CD4-positive, alpha-beta T cell (primary cell): ENCODE results near the gene EFEMP1. TPM values are rescaled to one million over a fixed set of nuclear protein-coding genes. Genes with fewer than 3 reads are reported as not detected.

Experiments used
- ATAC-seq: fragments of 200-7000 bp; cut with Tn5 transposase; one replicate; pipeline ENCODE4 v1.10.0; 2022; ENCODE audit warnings: mild to moderate bottlenecking; ENCODE audit not compliant: poor library complexity
- CTCF ChIA-PET: fragments of 350-600 bp; sonication (Branson Sonifier 250); formaldehyde crosslinking; loops from one replicate; lab custom pipeline; 2021; ENCODE audit warnings: antibody characterized with exemption, inconsistent platforms; lab: Charles Lee
- POLR2A ChIA-PET: fragments of 350-600 bp; sonication (Branson Sonifier 250); formaldehyde crosslinking; loops from one replicate; lab custom pipeline; 2021; ENCODE audit warnings: antibody characterized with exemption, inconsistent platforms; lab: Charles Lee
- DNase-seq, 14 experiments: peaks; one replicate each; pipeline ENCODE4 v3.0.0-alpha.2; 2013 to 2020; ENCODE audit warnings: mixed read lengths in 2 of 14
- H3K27ac ChIP-seq, 2 donors: one replicate each; pipeline versions ENCODE4 v1.5.1 to v1.7.0; 2013; ENCODE audit warnings: low read length in 2 of 2, low read depth in 1 of 2, mild to moderate bottlenecking in 1 of 2
- H3K27me3 ChIP-seq, 2 experiments: 1 replicate in 1 of 2; 2 replicates in 1 of 2; pipeline versions ENCODE4 v1.6.1 to v1.7.0; 2013; ENCODE audit warnings: low read length in 2 of 2, control low read depth in 1 of 2, mild to moderate bottlenecking in 1 of 2, moderate library complexity in 1 of 2; ENCODE audit not compliant: insufficient read depth in 2 of 2, control insufficient read depth in 1 of 2
- H3K36me3 ChIP-seq: one replicate; pipeline ENCODE4 v1.6.1; 2013; ENCODE audit warnings: low read length, control low read depth; ENCODE audit not compliant: insufficient read depth
- H3K4me1 ChIP-seq: one replicate; pipeline ENCODE4 v1.6.1; 2013; ENCODE audit warnings: low read length, control low read depth; ENCODE audit not compliant: insufficient read depth
- H3K4me3 ChIP-seq: one replicate; pipeline ENCODE4 v1.5.1; 2013; ENCODE audit warnings: mild to moderate bottlenecking, low read length, moderate library complexity
- H3K9me3 ChIP-seq, 2 experiments: 1 replicate in 1 of 2; 2 replicates in 1 of 2; pipeline versions ENCODE4 v1.6.1 to v1.7.0; 2013; ENCODE audit warnings: low read length in 2 of 2, mild to moderate bottlenecking in 2 of 2, control low read depth in 1 of 2, moderate library complexity in 1 of 2; ENCODE audit not compliant: control insufficient read depth in 1 of 2, insufficient read depth in 1 of 2
- H3K27ac Mint-ChIP-seq: one replicate; pipeline ENCODE4 v1.8.0; 2020; ENCODE audit warnings: mixed read lengths
- H3K27me3 Mint-ChIP-seq: one replicate; pipeline ENCODE4 v1.8.0; 2021; ENCODE audit warnings: mixed read lengths
- H3K36me3 Mint-ChIP-seq: one replicate; pipeline ENCODE4 v1.8.0; 2021; ENCODE audit warnings: low read depth, mixed read lengths
- H3K4me1 Mint-ChIP-seq: one replicate; pipeline ENCODE4 v1.8.0; 2021; ENCODE audit warnings: low read depth, mixed read lengths
- H3K4me3 Mint-ChIP-seq: one replicate; pipeline ENCODE4 v1.8.0; 2020; ENCODE audit warnings: mild to moderate bottlenecking, mixed read lengths
- H3K9me3 Mint-ChIP-seq: one replicate; pipeline ENCODE4 v1.8.0; 2020; ENCODE audit warnings: mixed read lengths
- CTCF ChIP-seq: fragments of 200-600 bp; IDR thresholded peaks from one replicate; pipeline ENCODE4 v1.8.0; 2022; ENCODE audit warnings: antibody characterized with exemption, mild to moderate bottlenecking
- intact Hi-C, 2 experiments: fragments of 100-400 bp; cut with DNase I in 1 of 2; cut with micrococcal nuclease in 1 of 2; formaldehyde crosslinking; loops; one replicate each; pipeline versions ENCODE4 v1.15.1 to v1.9.0; 2023 to 2025; cut with DNase I, micrococcal nuclease
- total RNA-seq, 174 experiments: library from RNA in 2 of 174; stranded (reverse) in 2 of 174; gene quantifications; one replicate each; pipeline ENCODE4 v1.2.3 and lab custom pipeline; 2021 to 2026

Gene EFEMP1
- total RNA-seq, 2 experiments from 2014 or later: not detected

- ATAC-seq: no peak
- Mint-ChIP-seq H3K4me1 (no peaks in the 10 kb centered on the region), H3K27ac (no peak overlapping the region), H3K36me3 (no peaks in the 10 kb centered on the region), H3K27me3 (peaks cover 4% of the 10 kb centered on the region), H3K9me3 (no peaks in the 10 kb centered on the region), H3K4me3 (no peak overlapping the region)
- no peak for DNase-seq
- no peak overlapping the region for H3K27ac ChIP-seq
- no peak overlapping the region for H3K4me3 ChIP-seq
- no peaks in the 10 kb centered on the region for H3K4me1 ChIP-seq
- H3K27me3 ChIP-seq: no peaks in the 10 kb centered on the region
- intact Hi-C loops: no loop called here
- no peaks in the 10 kb centered on the region for H3K9me3 ChIP-seq
- no peaks in the 10 kb centered on the region for H3K36me3 ChIP-seq
- ChIA-PET POLR2A (no interaction called here), CTCF (no interaction called here)
- no peak for TF ChIP-seq CTCF
Measured at GRCh38 chr2:55860832-55861231, 62.8 kb downstream of the EFEMP1 start.

- intact Hi-C loops: no loop called here
- ATAC-seq: no peak
- CTCF ChIA-PET: no interaction called here
Measured at GRCh38 chr2:55859875-55860274, 63.7 kb downstream of the EFEMP1 start.

GRCh38 chr2:55857766-55858165 is 65.8 kb downstream of the EFEMP1 start:
- Histone ChIP-seq H3K36me3 (no peaks in the 10 kb centered on the region), H3K27me3 (no peaks in the 10 kb centered on the region), H3K9me3 (no peaks in the 10 kb centered on the region), H3K4me1 (no peaks in the 10 kb centered on the region), H3K27ac (no peak overlapping the region), H3K4me3 (no peak overlapping the region)
- DNase-seq (no peak), ATAC-seq (no peak)
- Mint-ChIP-seq H3K4me1 (no peaks in the 10 kb centered on the region), H3K9me3 (no peaks in the 10 kb centered on the region), H3K4me3 (no peak overlapping the region), H3K36me3 (no peaks in the 10 kb centered on the region), H3K27me3 (peaks cover 4% of the 10 kb centered on the region), H3K27ac (no peak overlapping the region)
- CTCF ChIA-PET: no interaction called here
- POLR2A ChIA-PET: no interaction called here
- intact Hi-C loops: no loop called here
- TF ChIP-seq CTCF: no peak

More at GRCh38 chr2:55859875-55860274, 63.7 kb downstream of the EFEMP1 start:
- Histone ChIP-seq H3K9me3 (no peaks in the 10 kb centered on the region), H3K4me1 (no peaks in the 10 kb centered on the region), H3K4me3 (no peak overlapping the region), H3K27me3 (no peaks in the 10 kb centered on the region), H3K27ac (no peak overlapping the region), H3K36me3 (no peaks in the 10 kb centered on the region)
- peaks cover 4% of the 10 kb centered on the region for H3K27me3 Mint-ChIP-seq
- no peak overlapping the region for H3K4me3 Mint-ChIP-seq
- H3K27ac Mint-ChIP-seq: no peak overlapping the region
- no peaks in the 10 kb centered on the region for H3K4me1 Mint-ChIP-seq
- no peaks in the 10 kb centered on the region for H3K9me3 Mint-ChIP-seq
- H3K36me3 Mint-ChIP-seq: no peaks in the 10 kb centered on the region
- no peak for DNase-seq
- POLR2A ChIA-PET: no interaction called here
- no peak for TF ChIP-seq CTCF
